Measurements from ENCODE around the gene RASA1. TPM values are rescaled to one million over a fixed set of nuclear protein-coding genes. Genes with fewer than 3 reads are reported as not detected.

RASA1 gene
- total and polyA plus RNA-seq, 9 of the 15 experiments (the other 6 are each of a cell fraction or from before 2014, with no cell fraction given): 3.2 to 17.3 (median 9.2) TPM

DNA sequence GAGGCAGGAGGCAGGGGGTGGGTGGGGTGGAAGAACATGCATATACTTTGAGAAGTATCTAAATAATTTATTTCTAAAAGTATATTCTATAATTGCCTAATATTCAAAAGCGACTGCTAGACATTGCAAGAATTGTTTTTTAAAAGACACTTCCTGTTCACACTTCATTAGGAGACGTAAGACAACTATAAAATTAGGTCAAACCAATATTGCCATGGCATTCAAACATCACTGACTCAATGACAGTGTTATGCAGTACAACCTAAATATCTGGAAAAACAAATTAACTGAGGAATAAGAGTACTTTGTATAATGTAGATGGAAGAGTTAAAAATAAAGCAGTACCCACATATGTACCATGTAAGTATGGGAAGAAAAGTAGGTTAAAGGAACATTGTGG is 140.5 kb downstream of the RASA1 start:
- Histone ChIP-seq H3K27ac (ENCODE audit: extremely low read depth, low read depth, low read length) (no peak overlapping the region), H3K36me3 (ENCODE audit: control insufficient read depth, insufficient read depth, low read length) (peaks cover 86% of the 10 kb centered on the region), H3K27me3 (ENCODE audit: control insufficient read depth in 2 of 2, insufficient read depth in 2 of 2, low read length in 2 of 2) (no peaks in the 10 kb centered on the region), H3K9me1 (ENCODE audit: control insufficient read depth, insufficient read depth, low read length) (no peaks in the 10 kb centered on the region), H3K9me3 (replicated peaks; ENCODE audit: control insufficient read depth, insufficient read depth, low read depth, low read length) (no peaks in the 10 kb centered on the region), H4K20me1 (replicated peaks; ENCODE audit: control insufficient read depth, insufficient read depth, low read length) (no peaks in the 10 kb centered on the region; the same call in 1 of the 2 replicates), H3K79me2 (ENCODE audit: control insufficient read depth, insufficient read depth, low read length) (peaks cover 92% of the 10 kb centered on the region), H2AFZ (ENCODE audit: low read depth, low read length) (no peak overlapping the region), H3K9ac (ENCODE audit: insufficient read depth in 1 of 2, low read depth in 2 of 2, low read length in 2 of 2) (no peak overlapping the region), H3K4me2 (ENCODE audit: insufficient read depth, low read length) (no peak overlapping the region), H3K4me3 (no peak overlapping the region), H3K4me1 (replicated peaks in 1 of 2; ENCODE audit: control insufficient read depth in 2 of 2, insufficient read depth in 2 of 2, low read length in 2 of 2) (peaks cover 0 to 19% of the 10 kb centered on the region in 2 experiments; a peak in 2 of 5 replicates)
- TF ChIP-seq ETV6 (IDR thresholded peaks at IDR 0.05; ENCODE audit: borderline replicate concordance in 1 of 2, low read depth in 2 of 2, low read length in 1 of 2): no peak
- TF ChIP-seq ETV6 (CRISPR knock-in tag; IDR thresholded peaks at IDR 0.05; ENCODE audit: borderline replicate concordance): no peak
- TF ChIP-seq ZNF561 (CRISPR knock-in tag; conservative IDR thresholded peaks at IDR 0.05): no peak
- TF ChIP-seq NELFE (IDR thresholded peaks at IDR 0.05; ENCODE audit: insufficient read depth, insufficient read length): no peak
- no peak for TF ChIP-seq ESRRB (CRISPR knock-in tag; IDR thresholded peaks at IDR 0.05; ENCODE audit: borderline replicate concordance)
- no peak for TF ChIP-seq TCF7L2 (IDR thresholded peaks at IDR 0.05; ENCODE audit: low read depth, low read length)
- TF ChIP-seq ZZZ3 (IDR thresholded peaks at IDR 0.05): no peak
- TF ChIP-seq C11orf30 (IDR thresholded peaks at IDR 0.05; ENCODE audit: low read depth): no peak
- TF ChIP-seq, protein P1, sequence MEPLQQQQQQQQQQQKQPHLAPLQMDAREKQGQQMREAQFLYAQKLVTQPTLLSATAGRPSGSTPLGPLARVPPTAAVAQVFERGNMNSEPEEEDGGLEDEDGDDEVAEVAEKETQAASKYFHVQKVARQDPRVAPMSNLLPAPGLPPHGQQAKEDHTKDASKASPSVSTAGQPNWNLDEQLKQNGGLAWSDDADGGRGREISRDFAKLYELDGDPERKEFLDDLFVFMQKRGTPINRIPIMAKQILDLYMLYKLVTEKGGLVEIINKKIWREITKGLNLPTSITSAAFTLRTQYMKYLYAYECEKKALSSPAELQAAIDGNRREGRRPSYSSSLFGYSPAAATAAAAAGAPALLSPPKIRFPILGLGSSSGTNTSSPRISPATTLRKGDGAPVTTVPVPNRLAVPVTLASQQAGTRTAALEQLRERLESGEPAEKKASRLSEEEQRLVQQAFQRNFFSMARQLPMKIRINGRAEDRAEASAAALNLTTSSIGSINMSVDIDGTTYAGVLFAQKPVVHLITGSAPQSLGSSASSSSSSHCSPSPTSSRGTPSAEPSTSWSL (CRISPR knock-in tag; IDR thresholded peaks at IDR 0.05; ENCODE audit: borderline replicate concordance): no peak
- no peak for TF ChIP-seq ETS2 (tag; IDR thresholded peaks at IDR 0.05; ENCODE audit: borderline replicate concordance, poor library complexity, severe bottlenecking)
- TF ChIP-seq SMAD3 (CRISPR knock-in tag; conservative IDR thresholded peaks at IDR 0.05): no peak
- no TSS peak for BruUV-seq (replicated peaks)
- FAIRE-seq (no peak), ATAC-seq (no peak), DNase-seq (ENCODE audit: extremely low read depth in 1 of 4, low spot score in 3 of 4) (no peak)
- WGBS (ENCODE audit: insufficient coverage, low coverage, missing lambda C conversion rate): 97% methylated on average over 2 of the region's 2 CpGs
- in situ Hi-C loops (cut with MboI) (no loop called here), intact Hi-C loops (cut with micrococcal nuclease) (no loop called here)
- ChIA-PET POLR2A (no interaction called here), CTCF (ENCODE audit: low intra/inter-chr PET ratio) (no interaction called here)

Measured in K562 (cell line).